SK-N-MC (cell line): ENCODE data around the gene ST13.
"Not testable (repeated sequence)": the region's sequence is repeated elsewhere in the genome, so short reads cannot be mapped to it uniquely, and the experiment has no call there.

ENCODE experiments used
- EZH2 ChIP-seq: fragments of 200-600 bp; sonication (generic); IDR thresholded peaks from one replicate; pipeline ENCODE4 v1.6.1; 2017; ENCODE audit warnings: antibody characterized with exemption
- FOXP2 ChIP-seq: optimal IDR thresholded peaks from 2 replicates; pipeline ENCODE3; 2011; ENCODE audit warnings: mild to moderate bottlenecking, moderate library complexity; ENCODE audit not compliant: insufficient read depth; ENCODE audit errors: extremely low read length, control extremely low read depth
- POLR2AphosphoS5 ChIP-seq: IDR thresholded peaks from 2 replicates; pipeline ENCODE4 v1.6.1; 2012; ENCODE audit warnings: mild to moderate bottlenecking, low read depth, low read length, borderline replicate concordance

GRCh38 chr22:40845816-40846215, 10.6 kb downstream of the ST13 start:
- not testable (repeated sequence) for TF ChIP-seq EZH2, POLR2AphosphoS5, FOXP2
